DMS153 treated with DMSO at 0.1 percent for 48 hours (cell line): ENCODE data around the gene APOL3.
"Not testable (repeated sequence)": the region's sequence is repeated elsewhere in the genome, so short reads cannot be mapped to it uniquely, and the experiment has no call there.

Source experiments
- DNase-seq: peaks from one replicate; lab custom pipeline; 2025; ENCODE audit not compliant: unreplicated experiment; lab: John Stamatoyannopoulos, UW

APOL3 gene

GRCh38 chr22:36193577-36193976 is 33.0 kb upstream of the APOL3 start:
- no peak for DNase-seq

- no peak for DNase-seq
Measured at GRCh38 chr22:36193171-36193570, 32.6 kb upstream of the APOL3 start.

- DNase-seq = no peak
Measured at GRCh38 chr22:36192542-36192941, 32.0 kb upstream of the APOL3 start.

DNA sequence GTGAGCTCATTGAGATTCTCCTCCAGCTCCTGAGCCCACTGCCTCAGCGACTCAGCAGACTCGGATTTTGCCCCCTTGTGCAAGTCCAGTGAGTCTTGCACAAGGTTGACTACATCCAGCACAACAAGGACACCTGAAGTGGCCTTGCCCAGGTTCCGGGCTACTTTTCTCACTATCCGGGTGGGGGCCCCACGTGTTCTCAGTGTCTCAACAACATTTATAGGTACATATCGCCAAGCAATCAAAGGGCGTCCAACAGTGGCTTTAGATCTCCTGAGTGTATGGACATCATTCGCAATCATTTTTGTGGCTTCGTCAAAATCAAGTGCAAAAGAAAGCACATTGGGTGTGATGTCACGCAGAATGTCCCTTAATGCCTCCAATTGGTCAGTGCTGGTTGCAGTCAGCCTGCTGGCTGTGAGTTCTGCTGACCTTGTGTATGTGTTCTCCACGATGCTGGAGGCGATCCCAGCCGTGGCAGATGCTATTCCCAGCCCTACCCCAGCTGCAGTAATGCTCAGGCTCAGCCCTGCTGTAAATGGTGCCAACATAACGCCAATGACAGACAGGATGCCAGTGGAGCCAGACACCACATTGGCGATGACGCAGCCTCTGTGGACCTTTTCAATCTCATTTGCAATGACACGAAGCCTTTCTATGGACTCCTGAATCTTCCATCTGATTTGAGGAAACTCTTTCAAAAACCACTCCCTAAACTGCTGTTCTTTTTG is 30.7 kb upstream of the APOL3 start:
- no peak for DNase-seq

- not testable (repeated sequence) for DNase-seq
Measured at GRCh38 chr22:36187862-36188261, 27.3 kb upstream of the APOL3 start.

- DNase-seq = no peak
Measured at GRCh38 chr22:36185828-36186624, 25.5 kb upstream of the APOL3 start.

- DNase-seq = no peak
Measured at GRCh38 chr22:36184433-36185025, 24.0 kb upstream of the APOL3 start.

DNA sequence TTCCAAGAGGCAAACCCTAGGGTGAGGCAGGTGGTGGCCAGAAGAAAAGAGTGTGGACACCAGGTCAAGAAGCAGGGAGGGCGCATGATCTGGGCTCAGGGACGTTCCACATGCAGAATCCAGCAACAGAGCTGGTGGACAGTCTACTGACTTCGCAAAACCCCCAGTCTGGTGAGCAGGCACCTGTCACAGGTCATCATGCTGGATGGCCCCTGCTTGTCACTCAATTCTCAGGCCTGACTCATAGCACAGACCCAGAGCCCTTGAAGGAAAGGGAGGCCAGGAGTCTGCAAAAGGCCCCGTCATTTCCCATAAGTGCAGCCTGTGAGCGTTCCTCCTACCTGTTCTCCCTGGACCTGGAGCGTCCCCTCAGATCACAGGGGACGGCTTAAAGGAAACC is 22.9 kb upstream of the APOL3 start:
- DNase-seq = no peak

DNA sequence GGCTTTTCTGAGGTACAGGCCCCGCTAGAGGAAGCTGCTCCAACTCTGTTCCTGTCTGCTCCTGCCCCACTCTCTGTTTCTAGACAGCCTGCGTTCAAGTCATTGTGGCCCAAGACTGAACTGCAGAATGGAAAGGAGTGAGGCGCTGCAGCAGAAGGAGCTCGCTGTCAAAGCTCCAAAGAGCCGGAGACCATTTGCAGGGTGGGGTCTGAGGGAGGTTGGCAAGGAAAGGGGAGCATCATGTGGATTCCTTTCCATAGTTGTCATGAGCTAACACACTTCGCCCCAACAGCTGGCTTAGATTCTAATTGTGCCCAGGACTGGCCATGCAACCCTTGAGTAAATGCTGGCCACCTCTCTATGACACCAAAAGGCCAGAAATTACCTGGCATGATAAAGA is 22.3 kb upstream of the APOL3 start:
- no peak for DNase-seq

- DNase-seq = no peak
Measured at GRCh38 chr22:36182056-36182455, 21.5 kb upstream of the APOL3 start.

DNA sequence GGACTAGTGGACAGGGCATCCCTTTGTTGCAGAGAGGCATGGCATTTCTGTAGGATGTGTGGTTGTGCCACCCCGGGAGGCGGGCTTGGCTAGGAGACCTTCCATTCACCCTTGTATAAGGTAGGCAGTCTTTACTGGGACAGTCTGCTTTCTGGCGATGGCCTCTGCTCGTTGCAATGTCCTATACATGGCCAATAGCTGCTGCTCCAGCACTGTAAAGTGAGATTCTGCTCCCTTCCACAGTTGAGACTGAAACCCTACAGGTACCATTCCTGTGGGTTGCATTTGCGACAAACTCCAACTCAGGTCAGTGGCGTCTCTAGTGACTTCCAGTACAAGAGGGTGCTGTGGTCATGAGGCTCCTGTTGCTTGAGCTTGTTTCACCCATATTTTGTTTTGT is 20.4 kb upstream of the APOL3 start:
- DNase-seq = no peak

DNA sequence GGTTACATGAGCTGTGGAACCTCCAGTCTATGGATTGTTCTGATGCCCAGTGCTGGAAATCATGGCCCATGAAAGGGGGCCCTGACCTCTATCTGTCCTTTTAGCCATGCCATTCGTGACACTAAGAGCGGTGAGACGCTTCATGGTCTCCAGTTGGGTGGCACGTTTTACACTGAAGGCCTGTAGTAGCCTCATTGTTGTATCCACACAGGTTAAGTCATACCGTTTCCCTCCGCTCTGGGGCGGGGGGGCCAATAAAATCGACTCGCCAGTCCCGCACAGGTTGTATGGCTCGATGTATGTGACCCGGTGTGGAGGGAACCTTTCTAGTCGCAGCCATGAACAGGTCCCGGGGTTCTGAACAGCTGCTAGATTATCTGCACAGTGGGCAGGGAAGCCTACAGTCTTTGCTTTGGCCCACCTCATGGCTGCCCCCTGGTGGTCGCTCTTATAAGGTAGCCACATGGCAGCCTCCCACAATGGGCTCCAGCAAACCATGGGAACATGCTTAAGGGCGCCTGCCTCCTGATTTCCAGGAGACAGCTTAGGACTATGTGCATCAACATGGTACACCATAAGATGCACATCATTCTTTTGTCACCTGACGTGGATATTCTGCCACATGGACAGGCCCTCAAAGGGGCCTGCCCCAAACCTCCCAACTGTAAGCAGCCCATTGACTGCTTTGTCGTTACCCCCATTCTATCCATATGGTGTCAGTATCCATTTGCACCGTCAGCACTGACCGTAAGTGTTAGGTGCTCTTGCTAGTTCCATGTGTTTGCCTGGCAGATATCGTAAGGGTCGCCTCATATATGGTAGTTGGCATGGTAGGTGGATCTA is 19.7 kb upstream of the APOL3 start:
- peak; percentile 69 for DNase-seq

- no peak for DNase-seq
Measured at GRCh38 chr22:36177160-36177559, 16.6 kb upstream of the APOL3 start.

- no peak for DNase-seq
Measured at GRCh38 chr22:36175892-36176291, 15.3 kb upstream of the APOL3 start.

GRCh38 chr22:36171941-36172340 is 11.4 kb upstream of the APOL3 start:
- no peak for DNase-seq

- no peak for DNase-seq
Measured at GRCh38 chr22:36166518-36167220, 6.1 kb upstream of the APOL3 start.

- no peak for DNase-seq
Measured at GRCh38 chr22:36166086-36166485, 5.5 kb upstream of the APOL3 start.

- no peak for DNase-seq
Measured at GRCh38 chr22:36165141-36165540, 4.6 kb upstream of the APOL3 start.

DNA sequence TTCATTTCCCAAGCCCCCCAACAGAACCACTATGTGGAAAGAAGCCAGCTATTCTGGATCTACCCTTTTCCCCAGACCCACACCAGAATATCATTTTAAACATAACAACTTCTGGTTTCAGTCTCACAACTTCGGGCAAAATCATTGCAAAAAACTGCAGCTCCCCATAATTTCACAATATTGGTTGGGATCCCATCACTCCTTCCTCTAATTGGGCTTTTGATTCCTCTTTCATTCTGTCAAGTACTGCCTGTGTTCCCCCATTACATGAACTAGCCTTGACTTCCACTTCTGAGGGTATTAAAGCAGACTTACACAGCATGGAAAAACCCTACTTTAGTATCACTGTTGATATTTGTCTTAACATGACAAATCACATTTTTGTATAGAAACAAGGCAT is 4.1 kb upstream of the APOL3 start:
- DNase-seq = no peak

- no peak for DNase-seq
Measured at GRCh38 chr22:36163497-36163896, 2.9 kb upstream of the APOL3 start.
